ENCODE results near the gene HECW1.
"Not testable (repeated sequence)": the region's sequence is repeated elsewhere in the genome, so short reads cannot be mapped to it uniquely, and the experiment has no call there.

The HECW1 gene

DNA sequence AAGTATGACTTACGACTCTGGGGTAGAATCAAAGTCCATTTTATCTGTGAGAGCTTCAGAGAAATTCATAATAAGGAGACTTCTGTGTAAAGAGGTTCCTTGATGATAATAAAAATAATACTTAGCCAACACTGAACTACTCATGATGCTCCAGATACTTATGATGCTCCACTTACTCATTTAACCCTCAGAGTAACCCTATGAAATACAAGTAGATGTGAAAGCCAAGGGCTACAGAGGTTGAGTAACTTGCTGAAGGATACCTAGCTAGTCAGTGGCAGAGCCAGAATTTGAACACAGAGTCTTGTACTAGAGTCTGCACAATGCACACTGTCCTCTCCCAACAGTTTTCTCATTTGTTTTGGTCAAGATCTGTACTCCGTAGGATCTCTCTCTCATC lies 89.5 kb downstream of the HECW1 start:
- no peak for DNase-seq (ENCODE audit: low read depth in 2 of 3, low spot score in 2 of 3)

GRCh38 chr7:43204081-43204480 lies 91.6 kb downstream of the HECW1 start:
- DNase-seq (ENCODE audit: low read depth in 2 of 3, low spot score in 2 of 3): no peak

DNA sequence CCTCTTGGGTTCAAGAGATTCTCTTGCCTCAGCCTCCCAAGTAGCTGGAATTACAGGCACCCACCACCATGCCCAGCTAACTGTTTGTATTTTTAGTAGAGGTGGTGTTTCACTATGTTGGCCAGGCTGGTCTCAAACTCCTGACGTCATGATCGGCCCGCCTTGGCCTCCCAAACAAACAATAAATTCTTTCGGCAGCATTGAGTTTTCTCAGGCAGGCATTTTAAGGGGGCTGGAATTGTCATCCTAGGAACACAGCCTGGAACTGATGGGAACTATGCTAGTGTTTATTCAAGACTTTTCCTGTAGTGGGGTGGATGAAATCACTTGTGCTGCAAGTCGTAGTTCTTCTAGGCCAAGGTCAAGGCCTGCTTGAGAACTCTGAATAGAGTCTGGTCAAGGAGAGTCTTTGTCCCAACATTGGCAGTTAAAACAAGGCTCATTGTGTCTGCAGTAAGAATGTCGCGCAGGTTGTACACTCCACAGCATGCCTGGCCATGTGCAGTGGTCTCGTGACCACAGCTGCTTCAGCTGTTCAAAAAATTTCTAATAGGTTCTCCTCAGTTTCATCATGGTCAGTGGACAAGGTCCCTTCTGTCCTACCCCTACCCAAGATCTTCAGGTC lies 92.8 kb downstream of the HECW1 start:
- no peak for DNase-seq (ENCODE audit: low read depth in 2 of 3, low spot score in 2 of 3)

- no peak for DNase-seq (ENCODE audit: low read depth in 2 of 3, low spot score in 2 of 3)
Measured at GRCh38 chr7:43208242-43208641, 95.8 kb downstream of the HECW1 start.

DNA sequence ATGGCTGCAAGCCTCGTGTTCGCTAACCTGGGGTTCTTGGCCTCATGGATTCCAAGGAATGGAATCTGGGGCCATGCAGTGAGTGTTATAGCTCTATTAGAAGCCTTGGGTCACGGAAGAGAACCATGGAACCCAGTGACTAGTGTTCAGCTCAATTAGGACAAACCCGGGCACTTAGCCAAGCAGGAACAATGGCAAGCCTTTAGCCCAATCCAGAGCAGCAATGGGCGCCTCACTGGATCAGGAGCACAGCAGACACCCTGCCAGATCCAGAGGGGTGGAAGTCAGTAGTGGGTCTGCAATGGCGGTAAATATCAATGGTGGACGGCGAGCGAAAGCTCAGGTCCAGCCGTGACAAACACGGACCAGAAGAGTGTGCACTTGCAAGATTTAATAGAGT lies 98.1 kb downstream of the HECW1 start:
- DNase-seq (ENCODE audit: low read depth in 2 of 3, low spot score in 2 of 3): not testable (repeated sequence)

GRCh38 chr7:43211286-43211685 lies 98.8 kb downstream of the HECW1 start:
- no peak for DNase-seq (ENCODE audit: low read depth in 2 of 3, low spot score in 2 of 3)

GRCh38 chr7:43211693-43212092 lies 99.2 kb downstream of the HECW1 start:
- no peak for DNase-seq (ENCODE audit: low read depth in 2 of 3, low spot score in 2 of 3)

DNA sequence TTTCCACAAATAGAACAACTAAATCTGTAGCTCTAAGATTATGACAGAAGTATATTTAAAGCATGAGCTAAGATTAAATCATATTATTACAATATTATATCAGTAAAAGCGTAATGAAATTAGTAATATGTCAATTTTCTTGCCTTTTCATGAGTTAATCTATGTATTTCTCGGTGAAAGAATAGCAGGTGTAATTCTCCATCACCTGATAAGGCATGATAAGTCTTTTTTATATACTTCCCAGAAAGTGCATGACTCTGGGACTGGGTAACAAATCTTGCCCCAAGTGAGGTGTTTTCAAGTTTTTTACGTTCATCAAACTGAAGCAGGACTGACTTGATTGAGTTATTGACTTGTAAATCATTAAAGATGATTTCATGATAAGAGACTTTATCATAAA lies 100.5 kb downstream of the HECW1 start:
- DNase-seq (ENCODE audit: low read depth in 2 of 3, low spot score in 2 of 3): no peak

GRCh38 chr7:43215061-43215460 lies 102.6 kb downstream of the HECW1 start:
- DNase-seq (ENCODE audit: low read depth in 2 of 3, low spot score in 2 of 3): no peak

DNA sequence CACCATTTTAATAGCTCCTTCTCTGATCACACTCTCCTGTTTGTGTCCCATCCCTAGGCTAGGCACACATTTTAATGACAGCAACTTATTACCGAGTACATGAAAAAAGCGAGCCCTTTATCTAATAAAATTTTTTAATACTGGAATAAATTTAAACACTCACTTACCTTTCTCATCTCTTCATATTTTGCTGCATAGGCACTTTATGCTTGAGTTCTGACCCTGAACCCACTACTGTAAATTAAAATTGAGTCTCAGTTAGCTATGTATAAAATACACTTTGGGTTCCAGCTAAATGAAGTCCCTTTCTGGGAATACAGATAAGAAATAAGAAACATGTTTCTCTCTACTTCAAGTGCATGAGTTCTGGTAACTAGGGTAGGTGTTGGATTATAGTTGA lies 104.6 kb downstream of the HECW1 start:
- no peak for DNase-seq (ENCODE audit: low read depth in 2 of 3, low spot score in 2 of 3)

DNA sequence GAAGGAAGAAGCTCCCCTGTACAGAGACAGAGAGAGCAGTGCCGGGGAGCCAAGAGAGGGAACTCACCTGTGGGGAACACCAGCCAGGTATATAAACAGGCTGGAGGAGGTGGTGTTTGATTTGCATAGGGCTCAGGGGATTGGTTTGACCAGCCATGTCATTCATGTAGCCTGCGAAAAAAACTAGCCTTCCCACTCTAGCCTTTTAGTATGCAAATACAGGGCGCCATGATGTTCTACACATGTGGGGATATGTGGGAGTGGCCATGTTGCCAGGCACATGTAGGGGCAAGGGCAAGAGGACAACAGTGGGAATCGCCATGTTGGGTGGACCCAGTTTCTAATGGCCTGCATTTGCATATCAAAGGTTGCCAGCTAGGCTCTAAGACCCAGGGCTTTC lies 106.5 kb downstream of the HECW1 start:
- not testable (repeated sequence) for DNase-seq (ENCODE audit: low read depth in 2 of 3, low spot score in 2 of 3)

DNA sequence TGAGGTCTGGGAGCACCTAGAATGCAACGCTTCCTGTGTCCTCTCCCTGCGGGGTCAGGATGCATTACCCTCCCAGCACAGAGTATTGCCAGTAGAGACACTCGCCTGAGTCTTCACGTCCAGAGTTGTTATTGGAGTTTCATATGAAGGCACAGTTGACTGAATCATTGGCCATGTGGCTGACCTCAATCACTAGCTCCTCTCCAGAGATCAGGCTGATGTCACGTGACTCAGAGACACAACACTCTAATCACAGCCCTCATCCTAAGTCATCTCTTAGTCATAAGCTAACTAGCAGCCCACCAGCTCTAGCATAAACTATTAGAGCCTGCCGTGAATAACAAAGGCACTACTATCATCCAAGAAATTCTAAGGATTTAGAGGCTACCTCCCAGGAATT lies 107.8 kb downstream of the HECW1 start:
- DNase-seq (ENCODE audit: low read depth in 2 of 3, low spot score in 2 of 3): no peak

GRCh38 chr7:43220742-43221141 lies 108.3 kb downstream of the HECW1 start:
- no peak for DNase-seq (ENCODE audit: low read depth in 2 of 3, low spot score in 2 of 3)

DNA sequence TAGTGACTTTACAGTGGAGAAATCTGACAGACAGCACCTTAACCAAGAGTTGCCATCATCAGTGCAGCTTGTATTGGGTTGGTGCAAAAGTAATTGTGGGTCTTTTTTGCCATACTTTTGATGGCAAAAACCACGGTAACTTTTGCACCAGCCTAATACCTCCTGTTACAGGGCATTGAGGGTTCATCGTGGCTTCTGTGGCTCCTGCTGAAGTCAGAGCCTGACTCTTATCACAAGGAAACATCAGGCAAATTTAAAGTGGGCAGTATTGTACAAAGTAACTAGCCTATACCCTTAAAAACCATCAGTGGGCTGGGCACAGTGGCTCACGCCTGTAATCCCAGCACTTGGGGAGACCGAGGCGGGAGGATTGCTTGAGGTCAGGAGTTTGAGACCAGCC lies 117.4 kb downstream of the HECW1 start:
- DNase-seq (ENCODE audit: low read depth in 2 of 3, low spot score in 2 of 3): no peak

GRCh38 chr7:43232366-43232765 lies 119.9 kb downstream of the HECW1 start:
- no peak for DNase-seq (ENCODE audit: low read depth in 2 of 3, low spot score in 2 of 3)

- no peak for DNase-seq (ENCODE audit: low read depth in 2 of 3, low spot score in 2 of 3)
Measured at GRCh38 chr7:43234073-43234472, 121.6 kb downstream of the HECW1 start.

DNA sequence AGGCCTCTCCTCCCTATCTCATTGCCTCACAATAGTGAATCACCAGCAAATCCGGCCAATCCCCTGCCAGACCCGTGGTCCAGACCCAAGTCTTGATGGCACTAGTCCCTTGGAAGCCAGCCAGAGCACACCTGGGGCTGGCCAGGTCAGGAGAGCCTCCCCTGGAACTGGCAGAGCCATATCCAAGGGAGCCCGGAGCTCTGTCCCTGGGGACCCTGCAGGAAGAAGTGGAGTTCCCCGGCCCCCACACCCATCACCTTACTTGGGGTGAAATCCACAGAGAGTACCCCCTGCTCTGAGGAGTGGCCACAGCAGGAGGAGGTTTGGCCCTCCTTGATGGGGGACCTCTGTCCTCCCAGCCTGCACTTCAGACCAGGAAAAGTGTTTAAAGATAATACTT lies 122.5 kb downstream of the HECW1 start:
- no peak for DNase-seq (ENCODE audit: low read depth in 2 of 3, low spot score in 2 of 3)

DNA sequence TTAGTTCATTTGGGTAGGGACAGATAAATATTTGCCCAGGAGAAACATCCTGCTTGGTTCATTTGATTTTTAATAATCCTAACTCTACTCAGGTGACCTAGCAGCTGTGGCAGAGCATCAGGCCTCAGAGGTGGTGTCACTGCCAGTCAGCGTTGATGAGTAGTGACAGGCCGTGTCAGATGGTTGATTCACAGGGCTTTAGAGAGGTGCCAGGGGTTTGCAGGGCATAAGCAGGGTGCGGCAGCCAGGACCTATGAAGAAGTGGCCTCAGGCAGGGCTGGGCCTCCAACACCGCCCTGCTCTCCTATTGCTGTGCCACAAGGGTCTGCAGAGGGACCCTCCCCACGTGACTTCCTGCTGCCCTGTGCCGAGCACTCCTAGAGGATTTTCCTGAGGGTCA lies 128.1 kb downstream of the HECW1 start:
- DNase-seq (ENCODE audit: low read depth in 2 of 3, low spot score in 2 of 3): no peak

DNA sequence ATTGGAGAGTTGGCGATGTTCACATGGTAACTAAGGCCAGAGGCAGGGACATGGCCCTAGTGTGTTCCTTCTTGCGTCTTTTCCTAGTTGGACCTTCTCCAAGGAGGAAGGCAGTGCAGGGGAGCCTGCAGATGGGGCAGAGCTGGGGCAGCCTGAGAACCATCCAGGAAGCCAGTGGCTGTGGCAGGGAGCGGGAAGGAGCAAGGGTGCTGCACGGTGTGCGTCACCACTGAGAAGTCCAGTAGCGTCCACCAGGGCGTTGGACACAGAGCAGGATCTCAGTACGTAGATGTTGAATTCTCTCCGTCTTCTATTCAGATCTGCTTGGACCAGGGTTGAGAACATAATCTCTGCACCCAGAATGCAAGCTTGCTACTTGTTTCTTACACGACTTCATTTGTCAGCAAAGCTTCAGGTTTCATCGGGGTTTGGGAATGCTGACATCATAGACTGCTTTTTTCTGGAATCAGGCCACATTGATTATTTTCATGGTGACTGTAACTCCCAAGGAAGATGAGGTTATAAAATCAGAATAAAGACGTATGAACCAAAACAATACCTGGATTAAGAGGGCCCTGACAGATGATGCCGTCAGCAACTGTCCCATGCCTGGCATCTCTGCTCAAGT lies 130.3 kb downstream of the HECW1 start:
- DNase-seq (ENCODE audit: low read depth in 2 of 3, low spot score in 2 of 3): no peak

GRCh38 chr7:43244232-43244631 lies 131.8 kb downstream of the HECW1 start:
- DNase-seq (ENCODE audit: low read depth in 2 of 3, low spot score in 2 of 3): no peak

DNA sequence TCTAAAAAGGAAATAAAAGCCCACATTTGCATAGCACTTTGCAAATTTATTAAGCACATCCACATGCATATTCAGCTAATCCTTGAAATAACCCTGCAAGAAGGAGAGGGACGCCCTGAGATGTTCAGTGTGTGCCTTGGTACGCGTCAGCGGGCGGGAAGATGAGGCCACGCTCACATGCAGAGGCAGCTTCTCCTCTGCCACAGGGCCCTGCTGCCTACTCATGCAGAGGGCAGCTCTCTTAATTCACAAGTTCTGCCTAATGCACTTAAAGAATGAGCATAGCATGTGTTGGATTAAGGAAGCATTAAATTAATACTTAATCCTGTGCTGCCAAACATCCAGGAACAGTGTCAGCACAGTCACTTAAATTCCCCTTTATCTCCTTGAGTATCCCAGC lies 132.3 kb downstream of the HECW1 start:
- no peak for DNase-seq (ENCODE audit: low read depth in 2 of 3, low spot score in 2 of 3)

DNA sequence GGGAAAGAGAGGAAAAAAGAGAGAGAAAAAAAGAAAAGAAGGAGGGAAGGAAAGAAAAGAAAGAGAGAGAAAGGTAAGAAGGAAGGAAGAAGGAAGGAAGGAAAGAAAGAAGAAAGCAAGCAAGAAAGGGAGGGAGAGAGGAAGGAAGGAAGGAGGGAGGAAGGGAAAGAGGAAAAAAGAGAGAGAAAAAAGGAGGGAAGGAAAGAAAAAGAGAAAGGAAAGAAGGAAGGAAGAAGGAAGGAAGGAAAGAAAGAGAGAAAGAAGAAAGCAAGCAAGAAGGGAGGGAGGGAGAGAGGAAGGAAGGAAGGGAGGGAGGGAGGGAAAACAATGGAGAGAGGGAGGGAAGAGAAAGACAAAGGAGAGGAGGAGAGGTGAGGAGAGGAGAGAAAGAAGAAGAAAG lies 135.3 kb downstream of the HECW1 start:
- no peak for DNase-seq (ENCODE audit: low read depth in 2 of 3, low spot score in 2 of 3)

DNA sequence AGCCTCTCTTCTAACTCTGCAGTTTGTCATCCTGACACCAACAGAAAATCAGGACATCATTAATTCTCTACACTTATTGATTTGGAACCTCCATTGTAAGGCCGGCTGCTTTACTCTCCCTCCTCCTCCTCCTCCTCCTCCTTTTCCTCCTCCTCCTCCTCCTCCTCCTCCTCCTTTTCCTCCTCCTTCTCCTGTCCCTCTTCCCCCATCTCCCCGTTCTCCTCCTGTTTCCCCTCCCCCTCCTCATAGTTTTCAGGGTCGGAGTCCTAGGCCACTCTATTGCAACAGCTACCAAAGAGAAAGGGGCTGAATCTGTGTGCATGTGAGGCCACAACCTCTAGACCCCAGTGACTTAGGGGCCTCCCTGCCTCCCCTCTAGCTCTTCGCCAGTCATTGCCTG lies 136.1 kb downstream of the HECW1 start:
- no peak for DNase-seq (ENCODE audit: low read depth in 2 of 3, low spot score in 2 of 3)
